Parathyroid adenoma (tissue), 2 donors: ENCODE measurements around the gene BEGAIN.

Experiments used
- H2AFZ ChIP-seq: fragments of 300-600 bp; sonication (generic); one replicate; pipeline ENCODE4 v1.7.0; 2017; ENCODE audit warnings: antibody characterized with exemption, mild to moderate bottlenecking
- H3K27ac ChIP-seq: fragments of 300-600 bp; sonication (generic); one replicate; pipeline ENCODE4 v1.7.0; 2017
- H3K27me3 ChIP-seq: fragments of 300-600 bp; sonication (generic); one replicate; pipeline ENCODE4 v1.7.0; 2017; ENCODE audit warnings: low read length; ENCODE audit not compliant: control insufficient read depth, insufficient read depth
- H3K36me3 ChIP-seq: fragments of 300-600 bp; sonication (generic); one replicate; pipeline ENCODE4 v1.7.0; 2017; ENCODE audit warnings: low read length; ENCODE audit not compliant: control insufficient read depth, insufficient read depth
- H3K4me1 ChIP-seq: fragments of 300-600 bp; sonication (generic); one replicate; pipeline ENCODE4 v1.7.0; 2017; ENCODE audit warnings: control low read depth
- H3K4me2 ChIP-seq: fragments of 300-600 bp; sonication (generic); one replicate; pipeline ENCODE4 v1.7.0; 2017; ENCODE audit warnings: low read length
- H3K4me3 ChIP-seq: fragments of 300-600 bp; sonication (generic); one replicate; pipeline ENCODE4 v1.7.0; 2017; ENCODE audit warnings: low read depth, low read length
- H3K79me2 ChIP-seq: fragments of 300-600 bp; sonication (generic); one replicate; pipeline ENCODE4 v1.7.0; 2017; ENCODE audit warnings: control low read depth
- H3K9ac ChIP-seq: fragments of 300-600 bp; sonication (generic); one replicate; pipeline ENCODE4 v1.7.0; 2017; ENCODE audit warnings: mild to moderate bottlenecking
- H3K9me3 ChIP-seq: fragments of 300-600 bp; sonication (generic); one replicate; pipeline ENCODE4 v1.7.0; 2017; ENCODE audit warnings: low read length; ENCODE audit not compliant: control insufficient read depth
- TF ChIP-seq, protein P1 (sequence below): fragments of 300-600 bp; sonication (generic); IDR thresholded peaks from one replicate; pipeline ENCODE4 v1.7.0; 2017; ENCODE audit warnings: antibody characterized with exemption, mild to moderate bottlenecking
- donor health status: primary hyperparathyroidism.

BEGAIN gene

DNA sequence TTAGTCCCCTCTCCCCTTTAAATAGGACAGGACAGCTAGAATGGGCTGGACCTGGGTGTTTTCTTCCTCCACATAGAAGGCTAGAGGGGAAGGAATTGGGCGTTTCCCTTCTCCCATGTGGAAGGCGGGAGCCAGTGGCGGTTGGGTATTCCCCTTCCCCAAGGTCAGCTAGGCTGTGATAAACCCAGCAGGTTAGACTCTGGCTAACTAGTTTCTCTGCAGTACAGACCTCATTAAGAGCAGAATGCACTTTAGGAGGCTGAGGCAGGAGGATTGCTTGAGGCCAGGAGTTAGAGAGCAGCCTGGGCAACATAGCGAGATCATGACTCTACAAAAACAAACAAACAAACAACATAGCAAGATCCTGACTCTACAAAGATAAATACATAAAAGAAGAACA lies 92.6 kb downstream of the BEGAIN start:
- Histone ChIP-seq H3K27me3 (no peaks in the 10 kb centered on the region), H2AFZ (no peak overlapping the region)

DNA sequence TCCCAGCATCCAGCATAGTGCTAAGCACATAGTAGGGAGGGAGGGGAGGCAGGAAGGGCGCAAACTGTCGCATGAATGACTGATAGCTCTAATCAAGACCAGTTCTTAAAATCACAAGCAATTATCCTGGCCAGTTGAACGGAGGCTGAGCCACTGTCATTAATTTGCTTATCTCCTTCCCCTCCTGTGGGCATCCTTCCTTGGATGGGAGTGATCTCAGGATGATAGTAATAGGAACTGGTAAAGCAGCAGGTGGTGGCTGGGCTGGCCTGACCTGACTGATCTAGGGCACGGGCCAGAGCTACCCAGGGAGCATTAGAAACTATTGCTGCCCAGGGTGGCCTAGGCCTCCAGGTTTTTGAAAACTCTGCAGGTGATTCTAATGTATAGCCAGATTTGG lies 97.0 kb downstream of the BEGAIN start:
- Histone ChIP-seq H3K9me3 (no peaks in the 10 kb centered on the region), H3K79me2 (no peaks in the 10 kb centered on the region), H3K36me3 (no peaks in the 10 kb centered on the region), H3K4me3 (no peak overlapping the region), H3K27me3 (no peaks in the 10 kb centered on the region), H3K9ac (no peak overlapping the region), H3K27ac (no peak overlapping the region), H3K4me2 (no peak overlapping the region), H2AFZ (no peak overlapping the region), H3K4me1 (no peaks in the 10 kb centered on the region)
- TF ChIP-seq, protein P1, sequence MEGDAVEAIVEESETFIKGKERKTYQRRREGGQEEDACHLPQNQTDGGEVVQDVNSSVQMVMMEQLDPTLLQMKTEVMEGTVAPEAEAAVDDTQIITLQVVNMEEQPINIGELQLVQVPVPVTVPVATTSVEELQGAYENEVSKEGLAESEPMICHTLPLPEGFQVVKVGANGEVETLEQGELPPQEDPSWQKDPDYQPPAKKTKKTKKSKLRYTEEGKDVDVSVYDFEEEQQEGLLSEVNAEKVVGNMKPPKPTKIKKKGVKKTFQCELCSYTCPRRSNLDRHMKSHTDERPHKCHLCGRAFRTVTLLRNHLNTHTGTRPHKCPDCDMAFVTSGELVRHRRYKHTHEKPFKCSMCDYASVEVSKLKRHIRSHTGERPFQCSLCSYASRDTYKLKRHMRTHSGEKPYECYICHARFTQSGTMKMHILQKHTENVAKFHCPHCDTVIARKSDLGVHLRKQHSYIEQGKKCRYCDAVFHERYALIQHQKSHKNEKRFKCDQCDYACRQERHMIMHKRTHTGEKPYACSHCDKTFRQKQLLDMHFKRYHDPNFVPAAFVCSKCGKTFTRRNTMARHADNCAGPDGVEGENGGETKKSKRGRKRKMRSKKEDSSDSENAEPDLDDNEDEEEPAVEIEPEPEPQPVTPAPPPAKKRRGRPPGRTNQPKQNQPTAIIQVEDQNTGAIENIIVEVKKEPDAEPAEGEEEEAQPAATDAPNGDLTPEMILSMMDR: no peak

More for the DNA sequence above, 92.6 kb downstream of the BEGAIN start:
- no peaks in the 10 kb centered on the region for H3K79me2 ChIP-seq
- H3K9ac ChIP-seq: no peak overlapping the region
- H3K4me3 ChIP-seq: no peak overlapping the region
- no peak overlapping the region for H3K27ac ChIP-seq
- no peak overlapping the region for H3K4me2 ChIP-seq
- TF ChIP-seq, protein P1: no peak
- no peaks in the 10 kb centered on the region for H3K9me3 ChIP-seq
- no peaks in the 10 kb centered on the region for H3K4me1 ChIP-seq
- H3K36me3 ChIP-seq: no peaks in the 10 kb centered on the region

DNA sequence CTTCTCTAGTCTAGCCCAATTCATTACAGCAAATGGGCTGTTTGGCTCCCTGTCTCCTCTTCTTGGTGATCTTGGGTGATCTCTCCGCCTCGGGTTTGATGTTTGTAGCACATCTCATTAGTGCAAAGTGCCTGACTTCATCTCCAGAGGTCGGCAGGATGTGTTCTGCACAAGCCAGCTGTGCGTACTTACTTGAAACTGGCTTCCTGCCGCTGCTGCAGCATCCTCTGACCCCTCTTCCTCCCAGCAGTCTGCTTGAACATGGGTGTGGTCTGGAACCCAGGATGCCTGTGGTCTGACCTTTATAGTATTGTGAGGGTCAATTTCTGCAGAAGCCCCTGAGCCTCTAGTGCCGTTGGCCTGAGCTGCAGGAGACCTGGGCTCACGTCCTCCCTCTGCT lies 99.2 kb downstream of the BEGAIN start:
- Histone ChIP-seq H3K4me1 (no peaks in the 10 kb centered on the region), H2AFZ (no peak overlapping the region), H3K27me3 (no peaks in the 10 kb centered on the region), H3K4me2 (no peak overlapping the region), H3K36me3 (no peaks in the 10 kb centered on the region), H3K79me2 (no peaks in the 10 kb centered on the region), H3K9ac (no peak overlapping the region), H3K4me3 (no peak overlapping the region), H3K9me3 (no peaks in the 10 kb centered on the region), H3K27ac (no peak overlapping the region)
- TF ChIP-seq, protein P1: no peak

DNA sequence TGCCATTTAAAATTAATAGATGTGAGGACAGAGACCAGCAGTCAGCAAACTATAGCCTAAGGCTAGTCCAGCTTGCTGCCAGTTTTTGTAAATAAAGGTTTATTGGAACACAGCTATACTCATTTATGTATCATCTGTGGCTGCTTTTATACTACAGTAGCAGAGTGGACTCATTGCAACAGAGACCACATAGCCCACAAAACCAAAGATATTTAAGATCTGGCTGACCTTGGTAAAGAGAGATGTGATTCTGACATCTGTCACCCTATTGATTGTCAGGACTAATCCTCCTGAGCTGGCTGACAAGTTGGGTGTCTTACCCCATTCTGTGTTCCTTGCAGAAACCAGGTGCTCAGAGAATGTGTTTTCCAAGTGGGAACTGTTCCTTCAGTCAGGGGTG lies 99.9 kb downstream of the BEGAIN start:
- Histone ChIP-seq H3K4me1 (no peaks in the 10 kb centered on the region), H3K79me2 (no peaks in the 10 kb centered on the region), H3K4me2 (no peak overlapping the region), H3K27me3 (no peaks in the 10 kb centered on the region), H2AFZ (no peak overlapping the region), H3K27ac (no peak overlapping the region), H3K9ac (no peak overlapping the region), H3K36me3 (no peaks in the 10 kb centered on the region), H3K4me3 (no peak overlapping the region), H3K9me3 (no peaks in the 10 kb centered on the region)
- TF ChIP-seq, protein P1: no peak
